Measurements from ENCODE around the gene L1TD1.
"Not testable (repeated sequence)": the region's sequence is repeated elsewhere in the genome, so short reads cannot be mapped to it uniquely, and the experiment has no call there.

Gene L1TD1

GRCh38 chr1:62178372-62178771 lies 16.3 kb upstream of the L1TD1 start:
- TF ChIP-seq CTCF (IDR thresholded peaks at IDR 0.05; ENCODE audit: low read depth, low read length): no peak

GRCh38 chr1:62180054-62180453 lies 14.6 kb upstream of the L1TD1 start:
- H3K4me3 ChIP-seq (ENCODE audit: low read depth, low read length): not testable (repeated sequence)

More at GRCh38 chr1:62178372-62178771, 16.3 kb upstream of the L1TD1 start:
- no peak overlapping the region for H3K4me3 ChIP-seq (ENCODE audit: low read depth, low read length)

- TF ChIP-seq CTCF (IDR thresholded peaks at IDR 0.05; ENCODE audit: low read depth, low read length): no peak
- H3K4me3 ChIP-seq (ENCODE audit: low read depth, low read length): no peak overlapping the region
Observed at GRCh38 chr1:62180639-62181038, 14.0 kb upstream of the L1TD1 start.

GRCh38 chr1:62181532-62181931 lies 13.1 kb upstream of the L1TD1 start:
- TF ChIP-seq CTCF (IDR thresholded peaks at IDR 0.05; ENCODE audit: low read depth, low read length): no peak
- H3K4me3 ChIP-seq (ENCODE audit: low read depth, low read length): no peak overlapping the region

DNA sequence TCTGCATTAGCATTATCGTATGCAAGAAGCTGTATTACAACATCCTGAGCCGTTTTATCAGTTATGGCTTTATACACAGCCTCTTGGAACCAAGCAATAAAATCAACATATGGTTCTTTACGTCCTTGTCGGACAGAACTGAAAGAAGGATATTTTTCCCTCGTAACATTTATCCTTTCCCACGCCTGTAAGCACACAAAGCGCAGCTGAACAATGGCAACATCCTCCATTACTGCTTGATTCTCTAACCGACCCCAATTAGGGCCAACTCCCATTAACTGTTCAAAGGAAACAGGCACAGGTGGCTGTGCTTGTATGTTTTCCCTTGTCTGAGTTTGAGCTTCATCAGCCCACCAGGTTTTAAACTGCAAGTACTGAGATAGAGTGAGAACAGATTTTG lies 12.5 kb upstream of the L1TD1 start:
- not testable (repeated sequence) for H3K4me3 ChIP-seq (ENCODE audit: low read depth, low read length)

DNA sequence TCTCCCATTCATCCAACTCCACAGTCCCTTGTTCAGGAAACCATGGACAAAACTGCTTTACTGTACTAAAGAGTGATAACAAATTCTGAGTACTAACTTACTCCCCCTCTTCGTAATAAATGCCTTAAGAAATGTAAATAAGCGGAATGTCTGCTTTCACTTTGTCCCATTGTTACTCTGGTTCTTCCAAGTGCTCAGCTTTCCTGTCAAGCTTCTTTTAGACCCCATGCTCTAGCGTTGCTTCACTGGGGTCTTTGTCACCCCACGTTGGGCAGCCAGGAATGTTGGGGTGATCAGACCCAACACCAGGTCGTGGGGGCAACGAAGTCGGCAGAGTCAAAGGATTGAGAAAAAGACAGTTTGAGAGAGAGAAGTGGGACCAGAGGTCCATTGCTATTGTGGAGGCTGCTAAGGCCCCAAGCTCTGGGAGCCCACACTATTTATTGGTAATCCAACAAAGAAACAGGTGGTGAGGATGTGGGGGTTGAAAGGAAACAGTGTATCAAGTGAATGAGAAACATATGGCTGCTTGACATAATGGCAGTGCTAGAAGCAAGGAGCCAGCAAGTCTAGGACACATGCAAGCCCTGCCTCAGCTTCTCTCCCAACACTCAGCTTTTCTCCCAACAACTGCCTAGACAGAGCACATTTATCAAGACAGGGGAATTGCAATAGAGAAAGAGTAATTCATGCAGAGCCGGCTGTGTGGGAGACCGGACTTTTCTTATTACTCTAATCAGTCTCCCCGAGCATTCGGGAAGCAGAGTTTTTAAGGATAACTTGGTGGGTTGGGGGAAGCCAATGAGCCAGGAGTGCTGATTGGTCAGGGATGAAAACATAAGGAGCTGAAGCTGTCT lies 11.3 kb upstream of the L1TD1 start:
- not testable (repeated sequence) for H3K4me3 ChIP-seq (ENCODE audit: low read depth, low read length)

GRCh38 chr1:62184336-62184735 lies 10.3 kb upstream of the L1TD1 start:
- no peak for TF ChIP-seq CTCF (IDR thresholded peaks at IDR 0.05; ENCODE audit: low read depth, low read length)

DNA sequence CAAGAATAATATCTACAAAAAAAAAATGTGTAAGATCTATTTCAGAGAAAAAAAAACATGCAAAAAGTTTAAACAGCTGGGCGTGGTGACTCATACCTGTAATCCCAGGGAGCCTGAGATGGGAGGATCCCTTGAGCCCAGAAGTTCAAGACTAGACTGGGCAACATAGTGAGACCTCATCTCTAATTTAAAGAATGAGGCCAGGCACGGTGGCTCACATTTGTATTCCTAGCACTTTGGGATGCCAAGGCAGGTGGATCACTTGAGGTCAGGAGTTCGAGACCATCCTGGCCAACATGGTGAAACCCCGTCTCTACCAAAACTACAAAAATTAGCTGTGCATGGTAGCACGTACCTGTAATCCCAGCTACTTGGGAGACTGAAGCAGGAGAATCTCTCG lies 9.4 kb upstream of the L1TD1 start:
- not testable (repeated sequence) for H3K4me3 ChIP-seq (ENCODE audit: low read depth, low read length)

More at GRCh38 chr1:62184336-62184735, 10.3 kb upstream of the L1TD1 start:
- H3K4me3 ChIP-seq (ENCODE audit: low read depth, low read length): no peak overlapping the region

- no peak for TF ChIP-seq CTCF (IDR thresholded peaks at IDR 0.05; ENCODE audit: low read depth, low read length)
- H3K4me3 ChIP-seq (ENCODE audit: low read depth, low read length): no peak overlapping the region
Observed at GRCh38 chr1:62185677-62186076, 9.0 kb upstream of the L1TD1 start.
